DMS153 treated with DMSO at 0.1 percent for 48 hours (cell line): ENCODE data around the gene MPDZ.

Experiments
- DNase-seq: peaks from one replicate; lab custom pipeline; 2025; ENCODE audit not compliant: unreplicated experiment; lab: John Stamatoyannopoulos, UW

MPDZ gene

DNA sequence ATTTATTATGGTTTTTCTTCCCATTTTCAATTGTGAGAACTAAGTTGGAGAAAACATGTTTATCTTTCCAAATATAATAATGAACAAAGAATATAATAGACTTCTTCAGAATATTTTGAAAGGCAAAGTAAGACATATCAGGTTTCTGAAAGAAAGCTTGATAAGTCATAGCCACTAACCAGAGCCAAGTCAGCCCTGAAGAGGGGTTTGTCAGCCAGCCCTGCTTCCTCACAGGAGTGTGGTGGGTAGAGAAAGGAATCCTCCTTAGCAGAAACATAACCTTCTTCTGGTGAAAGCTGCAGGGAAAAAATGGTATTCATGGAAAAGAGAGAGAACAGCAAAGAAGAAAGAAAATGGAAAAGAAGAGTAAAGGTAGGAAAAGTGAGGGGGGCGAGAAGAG lies 93.4 kb downstream of the MPDZ start:
- DNase-seq = no peak

DNA sequence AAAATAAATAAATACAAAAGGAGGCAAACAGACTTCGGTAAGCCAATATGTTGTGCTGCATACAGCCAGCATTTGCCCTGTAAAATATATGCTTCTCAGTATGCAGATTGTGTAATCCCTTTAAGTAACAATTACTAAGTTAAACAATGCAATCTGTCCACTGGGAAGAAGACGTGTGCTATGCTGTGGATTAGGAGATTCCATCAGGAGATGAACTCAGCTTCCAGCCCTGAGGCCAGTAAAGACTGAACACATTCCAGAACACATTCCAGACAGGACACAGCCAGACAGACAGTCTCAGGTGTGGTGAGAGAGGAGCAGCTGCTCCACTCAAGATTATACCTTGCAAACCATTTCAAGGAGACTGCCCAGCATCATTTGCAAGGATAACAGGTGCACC lies 97.8 kb downstream of the MPDZ start:
- DNase-seq = no peak

DNA sequence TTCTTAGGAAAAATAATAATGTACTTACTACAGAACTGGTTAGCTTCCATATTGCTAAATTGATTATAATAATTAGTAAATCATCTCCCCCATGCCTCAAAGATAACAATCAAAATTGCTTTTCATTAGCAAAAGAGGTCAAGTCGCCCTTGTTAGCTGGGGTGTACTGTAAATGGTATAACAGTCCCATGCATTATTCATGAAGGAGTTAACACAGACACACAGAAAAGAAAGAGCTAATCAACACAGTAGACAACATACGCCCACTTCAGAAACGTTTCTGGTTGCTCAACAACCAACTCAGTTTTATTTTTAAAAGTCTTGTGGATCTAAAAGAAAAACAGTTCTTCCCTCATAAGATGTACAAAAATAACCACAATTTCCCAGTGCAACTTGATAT lies 100.2 kb downstream of the MPDZ start:
- no peak for DNase-seq

DNA sequence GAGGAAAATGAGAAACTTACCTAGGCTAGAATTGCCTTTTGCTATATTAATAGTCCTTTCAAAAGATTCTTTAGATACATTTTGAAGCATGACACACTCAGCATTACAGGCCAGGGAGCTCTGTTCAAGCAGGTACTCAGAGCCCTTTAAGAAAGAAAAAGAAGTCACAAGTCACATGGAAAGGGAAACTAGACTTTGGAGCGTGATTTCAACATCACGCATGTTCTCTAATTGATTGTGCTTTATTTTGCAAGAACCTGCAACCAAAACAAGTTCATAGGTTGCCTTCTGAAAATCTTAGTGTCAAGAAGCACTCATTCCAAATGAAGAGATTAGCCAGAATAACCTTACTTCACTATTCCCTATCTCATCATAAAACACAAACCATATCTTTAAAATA lies 103.8 kb downstream of the MPDZ start:
- DNase-seq = no peak

DNA sequence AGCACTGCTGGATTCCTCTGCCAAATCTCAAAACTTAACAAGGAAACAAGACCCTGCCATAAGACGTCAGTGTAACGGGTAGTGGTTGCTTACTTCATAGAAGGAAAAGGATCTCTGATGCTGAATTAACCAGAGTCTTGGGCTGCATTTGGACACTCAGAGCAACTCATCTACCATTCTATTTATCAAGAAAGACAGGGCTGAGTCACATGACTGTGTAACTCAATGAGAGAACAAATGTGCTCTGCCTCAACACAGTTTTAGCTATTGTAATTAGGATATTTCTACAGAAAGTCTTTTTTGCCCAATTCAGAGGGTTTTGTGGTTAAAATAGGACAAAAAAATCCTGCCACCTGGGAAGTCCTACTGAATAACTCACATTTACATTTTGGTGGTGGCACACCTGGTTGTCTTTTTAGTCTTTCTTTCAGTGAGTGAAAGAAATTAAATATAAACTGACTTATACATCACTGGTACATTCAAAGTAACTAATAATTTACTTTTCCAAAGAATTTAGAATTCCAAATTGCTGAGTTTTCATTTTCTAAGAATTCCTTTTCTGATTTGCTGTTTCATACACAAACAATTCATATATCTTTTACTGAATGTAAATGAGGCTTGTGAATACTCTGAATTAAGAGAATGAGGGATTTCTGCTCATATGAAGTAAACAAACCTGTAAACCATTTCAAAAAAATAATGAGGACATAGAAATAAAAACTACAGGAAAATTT lies 104.4 kb downstream of the MPDZ start:
- DNase-seq = no peak

DNA sequence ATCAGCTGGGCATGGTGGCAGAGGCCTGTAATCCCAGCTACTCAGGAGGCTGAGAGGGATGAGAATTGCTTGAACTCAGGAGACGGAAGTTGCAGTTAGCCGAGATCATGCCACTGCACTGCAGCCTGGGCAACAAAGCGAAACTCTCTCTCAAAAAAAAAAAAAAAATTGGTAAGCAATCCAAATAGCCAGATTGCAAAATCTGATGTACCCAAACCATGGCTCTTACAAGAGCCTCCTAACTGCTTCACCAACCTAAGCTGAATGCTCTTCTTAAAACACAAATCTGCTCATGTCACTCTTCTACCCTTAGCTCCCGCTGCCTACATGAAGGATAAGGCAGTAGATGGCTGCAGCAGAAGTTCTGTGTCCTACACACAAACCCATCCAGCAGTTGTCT lies 105.9 kb downstream of the MPDZ start:
- no peak for DNase-seq

DNA sequence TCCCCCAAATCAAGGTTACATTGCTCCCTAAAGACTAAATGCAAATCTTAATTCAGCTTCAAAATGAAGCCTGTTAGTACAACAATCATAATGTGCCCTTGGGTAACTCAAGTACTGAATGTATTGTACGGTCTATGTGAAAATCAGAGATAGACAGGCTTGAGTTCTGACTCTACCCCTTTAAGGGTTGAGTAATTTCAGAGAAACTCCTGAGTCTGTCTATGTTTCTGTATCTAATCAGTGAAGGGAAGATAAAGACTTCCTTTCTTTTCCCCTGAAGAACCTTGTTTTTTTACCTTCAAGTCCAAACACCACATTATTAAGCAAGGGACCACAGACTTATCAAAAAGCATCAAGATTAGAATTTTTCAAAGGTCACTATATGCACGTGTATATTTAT lies 108.2 kb downstream of the MPDZ start:
- DNase-seq = no peak

DNA sequence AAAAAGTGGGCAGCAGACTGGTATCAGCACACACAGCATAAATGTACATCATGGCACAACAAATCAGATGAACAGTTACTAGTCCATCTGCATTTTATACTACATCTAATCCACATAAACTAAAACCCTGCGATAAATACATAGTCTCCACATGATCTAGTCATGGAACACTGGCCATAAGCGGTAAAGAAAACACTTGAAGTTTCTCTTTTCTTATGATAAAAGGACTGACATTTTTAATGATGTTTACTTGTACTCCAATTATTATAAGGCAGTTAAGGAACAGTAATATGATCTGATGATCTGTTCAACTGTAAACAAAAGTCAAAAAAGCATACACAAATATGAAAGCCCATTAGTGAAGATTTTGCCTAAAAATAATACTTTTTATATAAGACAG lies 112.5 kb downstream of the MPDZ start:
- no peak for DNase-seq

DNA sequence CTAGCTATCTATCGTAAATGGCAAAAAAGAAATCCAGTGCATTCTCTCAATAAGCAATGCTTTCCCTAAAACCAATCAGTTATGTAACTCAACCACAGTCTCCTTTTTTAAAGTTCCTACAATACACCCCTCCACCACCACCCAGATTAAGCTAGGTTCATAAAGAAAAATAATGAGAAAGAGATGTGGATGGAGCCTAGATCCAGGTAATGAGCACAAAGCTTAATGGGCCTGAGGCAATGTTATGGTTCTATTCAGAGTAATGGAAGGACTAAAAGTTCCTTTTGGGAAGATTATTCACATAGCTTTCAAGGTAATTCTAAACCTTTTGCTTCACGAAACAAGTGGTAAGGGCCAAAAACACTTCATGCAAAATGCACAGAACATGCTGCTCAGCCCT lies 113.5 kb downstream of the MPDZ start:
- DNase-seq = no peak

DNA sequence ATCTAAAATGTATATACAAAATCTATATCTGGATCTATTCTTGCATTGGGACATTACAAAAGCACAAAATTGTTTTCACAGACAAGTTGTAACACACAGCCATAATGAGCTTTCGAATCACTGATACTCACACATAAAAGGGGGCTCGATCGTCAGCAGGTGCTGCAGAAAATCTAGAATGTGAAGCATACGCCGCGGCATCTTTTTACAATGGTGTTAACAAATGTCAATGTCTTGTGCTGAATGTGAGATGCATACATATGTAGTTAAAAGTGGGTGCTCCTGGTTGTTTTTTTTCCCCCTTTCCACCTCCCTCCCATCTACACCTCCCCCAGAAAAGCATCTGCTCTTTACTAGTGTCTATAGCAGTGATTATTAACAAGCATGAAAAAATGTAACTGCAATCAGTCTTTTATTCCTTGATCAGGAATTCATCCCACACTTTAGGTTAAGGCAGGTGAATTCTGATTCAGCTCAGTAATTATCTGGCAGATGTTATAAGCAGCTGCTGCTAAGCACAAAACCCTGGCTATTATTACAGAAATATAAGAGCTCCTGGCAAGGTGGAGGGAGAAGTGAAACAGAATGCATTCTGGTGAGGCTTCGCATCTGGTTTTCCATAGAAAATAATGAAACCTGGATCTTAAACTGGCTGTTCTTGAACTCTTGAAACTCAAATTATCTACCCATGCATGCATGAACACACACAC lies 114.1 kb downstream of the MPDZ start:
- DNase-seq = no peak

DNA sequence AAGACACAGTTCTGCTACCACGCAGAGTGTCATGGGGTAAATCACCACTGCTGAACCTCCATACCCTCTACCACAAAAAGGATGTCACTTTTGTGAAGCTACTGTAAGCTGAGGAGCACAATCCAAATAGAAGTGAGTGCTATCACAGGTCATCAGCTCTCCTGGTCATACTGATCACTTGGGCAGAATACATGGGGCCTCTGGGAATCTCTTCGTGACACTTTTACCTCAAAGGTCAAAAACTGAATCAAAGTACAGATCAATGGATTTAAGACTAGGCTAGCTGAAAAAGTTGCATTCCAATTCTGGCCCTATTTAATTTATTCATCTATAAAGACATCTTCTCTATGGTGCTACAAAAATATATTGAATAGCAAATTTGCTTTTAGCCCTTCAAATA lies 115.5 kb downstream of the MPDZ start:
- no peak for DNase-seq

DNA sequence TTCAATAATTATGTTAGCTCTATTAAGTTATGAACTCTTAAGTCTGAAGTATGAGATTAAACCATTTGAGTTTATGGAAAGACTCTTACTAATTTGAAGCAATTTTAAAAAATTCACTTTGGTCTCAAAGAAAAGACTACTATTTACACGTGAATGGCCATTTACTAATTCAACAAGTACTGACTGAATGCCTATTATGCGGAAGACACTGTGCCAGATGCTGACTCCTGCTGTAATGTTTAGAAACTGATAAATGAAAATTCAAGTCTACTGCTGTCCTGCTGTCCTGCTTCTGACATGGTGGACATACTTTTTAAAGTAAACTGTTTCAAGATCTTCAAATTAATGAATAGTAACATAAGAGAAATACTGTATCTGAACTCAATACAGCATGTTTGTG lies 116.2 kb downstream of the MPDZ start:
- no peak for DNase-seq

DNA sequence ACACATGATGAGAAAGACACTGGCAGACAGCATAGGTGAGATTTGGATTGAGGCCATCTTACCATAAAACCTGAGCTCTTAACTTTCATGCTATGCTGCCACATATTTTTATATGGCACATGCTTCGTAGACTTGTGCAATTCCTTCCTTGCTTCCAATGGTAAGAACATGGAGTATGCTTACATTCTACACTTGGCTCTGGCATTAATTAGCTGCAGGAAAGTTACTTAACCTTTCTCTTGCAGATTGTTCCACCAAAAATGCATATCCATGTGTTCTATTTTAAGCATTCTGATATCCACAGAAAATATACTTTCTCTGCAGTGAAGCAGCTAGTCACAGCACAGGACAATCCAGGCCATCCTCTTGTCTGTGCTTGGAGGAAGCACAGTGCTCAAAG lies 119.4 kb downstream of the MPDZ start:
- DNase-seq = no peak

DNA sequence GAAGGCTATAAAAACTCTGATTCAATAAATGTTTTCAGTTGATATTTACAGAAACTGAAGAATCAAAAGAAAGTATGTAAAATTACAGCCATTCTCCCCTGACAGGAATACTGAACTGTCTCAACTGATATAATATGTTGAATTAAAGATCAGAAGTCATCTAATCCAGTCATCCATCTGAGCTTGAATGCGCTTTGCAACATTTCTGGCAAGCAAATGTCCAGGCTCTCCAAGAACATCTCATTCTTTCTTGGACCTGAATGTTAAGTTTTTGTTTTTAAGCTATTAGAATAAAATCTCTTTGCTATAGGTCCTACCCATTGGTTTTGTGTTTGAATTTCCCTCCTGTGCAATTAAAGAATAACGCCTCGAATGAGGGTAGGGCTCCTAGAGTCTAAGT lies 120.5 kb downstream of the MPDZ start:
- DNase-seq = no peak

DNA sequence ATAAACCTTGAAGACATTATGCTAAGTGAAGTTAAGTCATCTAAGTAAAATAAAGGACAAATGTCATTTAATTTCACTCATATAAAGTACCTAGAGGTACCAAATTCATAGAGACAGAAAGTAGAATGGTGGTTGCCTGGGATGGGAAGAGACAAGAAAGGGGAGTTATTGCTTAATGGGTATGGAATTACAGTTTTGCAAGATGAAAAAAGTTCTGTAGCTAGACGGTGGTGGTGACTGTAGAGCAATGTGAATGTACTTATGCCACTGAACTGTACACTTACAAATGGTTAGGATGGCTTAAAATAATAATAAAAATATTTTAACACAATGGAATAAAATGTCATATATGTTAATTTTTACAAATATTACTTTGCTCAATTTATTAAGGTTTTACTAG lies 128.0 kb downstream of the MPDZ start:
- no peak for DNase-seq

DNA sequence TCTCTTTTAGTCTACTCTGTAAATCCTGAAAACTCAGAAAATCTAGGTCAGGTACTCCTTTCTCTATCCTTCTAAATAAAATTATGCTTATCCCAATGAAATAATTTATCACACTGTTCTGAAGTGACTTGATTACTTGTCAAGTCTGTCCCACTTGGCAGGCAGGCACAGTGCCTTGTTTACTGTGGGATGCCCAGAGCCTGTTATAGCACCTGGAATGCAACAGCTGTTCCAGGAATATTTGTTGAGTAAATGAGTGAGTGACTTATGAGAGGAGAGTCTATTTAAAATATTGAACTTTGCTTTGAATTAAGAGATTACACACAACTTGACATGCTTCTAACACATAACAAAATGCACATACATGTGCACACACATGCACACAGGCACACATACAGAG lies 130.0 kb downstream of the MPDZ start:
- DNase-seq = no peak

DNA sequence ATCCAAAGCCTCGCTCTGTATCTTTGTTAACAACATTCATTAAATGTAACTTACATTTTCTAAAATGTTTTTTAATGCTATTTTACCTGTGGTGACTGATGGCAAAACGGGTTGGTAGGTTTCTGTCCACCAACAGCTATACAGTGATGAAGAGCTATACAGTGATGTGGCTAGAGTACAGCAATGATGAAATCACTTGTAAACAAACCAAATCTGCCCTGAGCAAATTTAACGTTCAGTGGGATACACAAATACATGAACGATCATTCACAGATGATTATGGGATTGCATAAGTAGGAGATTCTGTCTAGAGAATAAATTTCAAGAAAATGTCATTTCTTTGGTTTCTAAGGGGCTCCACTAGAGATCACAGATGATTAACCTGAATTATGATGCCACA lies 132.7 kb downstream of the MPDZ start:
- no peak for DNase-seq

DNA sequence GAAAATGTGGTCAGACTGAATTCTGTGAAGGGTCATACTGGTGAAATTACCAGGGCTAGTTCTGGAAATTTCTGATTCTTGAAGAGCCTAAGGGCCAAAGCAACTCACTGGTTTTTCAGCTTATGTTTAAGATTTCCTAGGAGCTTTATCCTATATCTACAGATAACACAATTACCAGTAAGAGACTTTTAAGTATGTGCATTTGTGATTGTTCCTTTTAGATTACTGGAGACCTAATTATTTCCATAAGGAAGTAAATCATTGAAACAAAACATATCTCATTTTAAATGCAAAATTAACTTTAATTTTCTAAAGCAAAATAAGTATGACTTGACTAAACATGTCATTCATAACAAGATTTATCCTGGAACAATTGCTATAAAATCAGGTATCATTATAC lies 134.2 kb downstream of the MPDZ start:
- no peak for DNase-seq

DNA sequence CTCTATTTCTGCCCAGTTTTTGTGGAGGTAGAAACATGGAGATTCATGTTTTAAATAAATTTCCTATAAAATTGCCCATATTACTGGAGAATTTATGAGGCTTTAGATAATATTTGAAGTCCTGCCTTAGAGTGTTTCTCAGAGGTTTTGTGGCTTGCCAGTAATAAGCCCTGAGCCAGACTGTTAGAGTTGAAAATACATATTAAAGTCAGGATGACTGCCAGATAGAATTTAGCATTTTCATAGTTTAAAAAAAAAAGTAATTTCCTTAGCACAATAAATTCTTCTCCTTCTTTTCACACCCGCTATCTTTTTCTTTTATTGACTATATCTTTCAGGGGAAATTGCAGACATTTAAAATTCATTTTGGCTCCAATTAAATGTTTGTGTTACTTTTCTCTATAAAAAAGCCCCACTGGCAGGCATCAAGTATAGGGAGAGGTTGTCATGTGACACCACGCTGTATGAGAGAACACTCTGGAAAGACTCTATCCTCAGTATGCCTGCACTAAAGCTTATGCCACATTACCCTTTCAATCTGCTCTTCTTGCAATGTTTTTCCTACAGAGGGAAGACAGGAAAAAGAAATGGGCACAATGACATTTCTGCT lies 135.2 kb downstream of the MPDZ start:
- no peak for DNase-seq

DNA sequence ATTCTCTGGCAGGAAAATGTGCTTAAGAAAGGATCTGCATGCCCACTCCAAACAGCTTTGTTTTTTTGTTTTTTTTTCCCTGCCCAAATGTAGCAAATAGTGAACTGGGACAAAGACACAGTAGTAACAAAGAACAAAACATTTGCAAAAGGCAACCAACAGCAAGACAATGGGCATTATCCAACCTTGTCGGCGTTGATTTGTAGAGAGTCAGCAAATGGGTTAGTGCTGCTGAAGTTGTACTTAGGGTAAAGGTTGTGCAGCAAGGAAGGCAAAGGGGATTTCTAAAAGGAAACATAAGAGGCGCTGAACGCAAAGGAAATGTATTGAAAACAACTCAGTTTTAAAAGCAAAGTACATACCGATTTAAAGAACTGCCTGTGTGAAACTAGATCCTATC lies 136.2 kb downstream of the MPDZ start:
- DNase-seq = no peak

DNA sequence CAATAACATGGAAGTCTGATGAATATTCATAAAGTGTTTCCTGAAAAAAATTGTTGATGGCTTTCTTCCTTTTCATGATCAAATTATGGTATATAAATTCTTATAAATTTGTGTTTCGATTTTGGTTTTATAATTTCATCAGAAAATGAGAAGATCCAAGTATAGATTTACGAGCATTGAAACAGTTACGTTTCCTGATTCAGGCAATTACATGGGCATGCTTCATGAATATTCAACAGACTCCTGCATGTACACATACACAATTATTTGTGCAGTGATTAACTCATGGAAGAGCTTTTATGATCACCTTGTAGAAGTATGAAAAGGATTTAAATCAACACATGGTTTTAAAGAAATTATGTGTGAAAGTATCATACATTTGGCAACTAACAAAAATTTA lies 136.7 kb downstream of the MPDZ start:
- DNase-seq = no peak

DNA sequence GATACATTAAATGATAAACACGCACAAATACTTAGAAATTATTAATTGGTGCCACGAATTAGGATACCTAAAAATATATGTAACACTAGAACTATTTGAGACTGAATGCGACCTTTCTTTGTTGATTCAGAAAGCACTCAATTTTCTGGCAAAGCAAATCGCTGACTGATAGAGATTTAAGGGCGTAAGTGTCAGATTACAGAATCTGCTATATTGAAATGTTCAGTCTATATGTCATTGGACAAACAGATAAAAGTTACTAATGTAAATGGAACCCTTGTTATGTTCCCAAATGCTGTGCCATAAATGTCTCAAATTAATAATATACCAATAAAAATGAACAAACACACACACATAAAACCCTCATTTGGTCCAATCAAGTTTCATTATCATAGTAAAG lies 137.9 kb downstream of the MPDZ start:
- DNase-seq = peak; percentile 35
